Natural killer cell treated with Interleukin-12 subunit alpha and Interleukin-12 subunit beta and Interleukin-15 and Interleukin-18, amount 100 ng/mL, for 72 hours (primary cell): Measurements from ENCODE around the gene NELFB. TPM values are rescaled to one million over a fixed set of nuclear protein-coding genes. Genes with fewer than 3 reads are reported as not detected.

ENCODE experiments used
- ATAC-seq, 2 donors: fragments of 150-1000 bp; cut with Tn5 transposase in 1 of 2; sonication (Bioruptor Pico), chemical (Tn5 transposase) in 1 of 2; 2 replicates each; pipeline ENCODE4 v1.10.0; 2021
- DNase-seq: peaks from one replicate; pipeline ENCODE4 v3.0.0; 2022; ENCODE audit warnings: low spot score
- H3K27ac Mint-ChIP-seq, 2 donors: 1 replicate in 1 of 2; 2 replicates in 1 of 2; pipeline ENCODE4 v1.8.0; 2022; ENCODE audit warnings: mixed read lengths in 2 of 2, mild to moderate bottlenecking in 1 of 2, moderate library complexity in 1 of 2
- H3K27me3 Mint-ChIP-seq, 2 donors: 1 replicate in 1 of 2; 2 replicates in 1 of 2; pipeline ENCODE4 v1.8.0; 2022; ENCODE audit warnings: mixed read lengths in 2 of 2
- H3K36me3 Mint-ChIP-seq: one replicate; pipeline ENCODE4 v1.8.0; 2022; ENCODE audit warnings: mixed read lengths
- H3K4me1 Mint-ChIP-seq, 2 donors: 1 replicate in 1 of 2; 2 replicates in 1 of 2; pipeline ENCODE4 v1.8.0; 2022; ENCODE audit warnings: low read depth in 2 of 2, mixed read lengths in 2 of 2, mild to moderate bottlenecking in 1 of 2
- H3K4me3 Mint-ChIP-seq: one replicate; pipeline ENCODE4 v1.8.0; 2022; ENCODE audit warnings: mixed read lengths
- H3K9me3 Mint-ChIP-seq: 2 replicates; pipeline ENCODE4 v1.8.0; 2022; ENCODE audit warnings: mixed read lengths
- total RNA-seq, 2 donors: library from RNA; stranded (reverse); gene quantifications; one replicate each; pipeline ENCODE4 v1.2.3, GENCODE V29; 2022

The NELFB gene
- total RNA-seq = 10 to 100 TPM; 58.8 to 90.3 TPM

GRCh38 chr9:137254624-137255447, at the start of gene NELFB:
NELFB (plus strand) TSS chr9:137255327.
- H3K27ac Mint-ChIP-seq = peak within 1 kb of the TSS; percentile 44 to 78
- ATAC-seq = peak; percentile 91 to 97
- no peaks in the 10 kb centered on the region for H3K9me3 Mint-ChIP-seq
- DNase-seq = peak; percentile 98
- peak within 1 kb of the TSS; percentile 83 for H3K4me3 Mint-ChIP-seq
- no peaks in the 10 kb centered on the region for H3K27me3 Mint-ChIP-seq
- no peaks in the 10 kb centered on the region for H3K36me3 Mint-ChIP-seq
- H3K4me1 Mint-ChIP-seq = peaks cover 5 to 10% of the 10 kb centered on the region in 2 donors

- Mint-ChIP-seq H3K27ac (peak overlapping the region; percentile 90 to 93), H3K4me3 (peak overlapping the region; percentile 95), H3K9me3 (no peaks in the 10 kb centered on the region), H3K4me1 (peaks cover 38 to 46% of the 10 kb centered on the region in 2 donors), H3K36me3 (peaks cover 14% of the 10 kb centered on the region), H3K27me3 (no peaks in the 10 kb centered on the region)
- DNase-seq = no peak
- ATAC-seq = no peak
Measured at GRCh38 chr9:137206602-137207001, 48.5 kb upstream of the NELFB start.

- no peak for DNase-seq
- H3K36me3 Mint-ChIP-seq = peaks cover 12% of the 10 kb centered on the region
- H3K27me3 Mint-ChIP-seq = no peaks in the 10 kb centered on the region
- H3K4me1 Mint-ChIP-seq = peaks cover 12 to 22% of the 10 kb centered on the region in 2 donors
- ATAC-seq = no peak
- H3K9me3 Mint-ChIP-seq = no peaks in the 10 kb centered on the region
- no peak overlapping the region for H3K27ac Mint-ChIP-seq
- H3K4me3 Mint-ChIP-seq = no peak overlapping the region
Measured at GRCh38 chr9:137211532-137211931, 43.6 kb upstream of the NELFB start.

GRCh38 chr9:137212520-137212919, 42.6 kb upstream of the NELFB start:
- Mint-ChIP-seq H3K9me3 (no peaks in the 10 kb centered on the region), H3K4me3 (no peak overlapping the region), H3K4me1 (peaks cover 2 to 12% of the 10 kb centered on the region in 2 donors), H3K27ac (no peak overlapping the region), H3K36me3 (peaks cover 2% of the 10 kb centered on the region), H3K27me3 (no peaks in the 10 kb centered on the region)
- ATAC-seq = no peak
- DNase-seq = no peak

- H3K9me3 Mint-ChIP-seq = no peaks in the 10 kb centered on the region
- no peaks in the 10 kb centered on the region for H3K27me3 Mint-ChIP-seq
- peaks cover 0 to 9% of the 10 kb centered on the region in 2 donors for H3K4me1 Mint-ChIP-seq
- no peak overlapping the region for H3K27ac Mint-ChIP-seq
- no peak overlapping the region for H3K4me3 Mint-ChIP-seq
- no peak for DNase-seq
- no peak for ATAC-seq
- H3K36me3 Mint-ChIP-seq = no peaks in the 10 kb centered on the region
Measured at GRCh38 chr9:137213160-137214060, 41.7 kb upstream of the NELFB start.

- Mint-ChIP-seq H3K27me3 (no peaks in the 10 kb centered on the region), H3K9me3 (no peaks in the 10 kb centered on the region), H3K4me1 (peaks cover 0 to 5% of the 10 kb centered on the region in 2 donors), H3K36me3 (no peaks in the 10 kb centered on the region), H3K27ac (no peak overlapping the region), H3K4me3 (no peak overlapping the region)
- no peak for ATAC-seq
- no peak for DNase-seq
Measured at GRCh38 chr9:137214620-137215019, 40.5 kb upstream of the NELFB start.

GRCh38 chr9:137215196-137215986, 39.7 kb upstream of the NELFB start:
- Mint-ChIP-seq H3K36me3 (no peaks in the 10 kb centered on the region), H3K4me3 (no peak overlapping the region), H3K9me3 (no peaks in the 10 kb centered on the region), H3K27me3 (no peaks in the 10 kb centered on the region), H3K4me1 (peaks cover 0 to 5% of the 10 kb centered on the region in 2 donors), H3K27ac (no peak overlapping the region)
- no peak for DNase-seq
- ATAC-seq = no peak

GRCh38 chr9:137216188-137216965, 38.8 kb upstream of the NELFB start:
- no peaks in the 10 kb centered on the region for H3K27me3 Mint-ChIP-seq
- no peak for DNase-seq
- H3K36me3 Mint-ChIP-seq = no peaks in the 10 kb centered on the region
- peaks cover 0 to under 1% of the 10 kb centered on the region in 2 donors for H3K4me1 Mint-ChIP-seq
- H3K9me3 Mint-ChIP-seq = no peaks in the 10 kb centered on the region
- no peak for ATAC-seq
- H3K27ac Mint-ChIP-seq = no peak overlapping the region
- no peak overlapping the region for H3K4me3 Mint-ChIP-seq

- ATAC-seq (no peak), DNase-seq (no peak)
- H3K4me1 Mint-ChIP-seq = no peaks in the 10 kb centered on the region
- no peak overlapping the region for H3K27ac Mint-ChIP-seq
- H3K4me3 Mint-ChIP-seq = no peak overlapping the region
- no peaks in the 10 kb centered on the region for H3K36me3 Mint-ChIP-seq
- no peaks in the 10 kb centered on the region for H3K9me3 Mint-ChIP-seq
- H3K27me3 Mint-ChIP-seq = no peaks in the 10 kb centered on the region
Measured at GRCh38 chr9:137217276-137218211, 37.6 kb upstream of the NELFB start.

- no peaks in the 10 kb centered on the region for H3K9me3 Mint-ChIP-seq
- no peaks in the 10 kb centered on the region for H3K36me3 Mint-ChIP-seq
- H3K4me3 Mint-ChIP-seq = no peak overlapping the region
- peaks cover 0 to 3% of the 10 kb centered on the region in 2 donors for H3K4me1 Mint-ChIP-seq
- no peak for DNase-seq
- no peaks in the 10 kb centered on the region for H3K27me3 Mint-ChIP-seq
- ATAC-seq = no peak
- no peak overlapping the region for H3K27ac Mint-ChIP-seq
Measured at GRCh38 chr9:137218212-137218753, 36.8 kb upstream of the NELFB start.

GRCh38 chr9:137218754-137219271, 36.3 kb upstream of the NELFB start:
- no peak overlapping the region for H3K27ac Mint-ChIP-seq
- peaks cover 0 to 3% of the 10 kb centered on the region in 2 donors for H3K4me1 Mint-ChIP-seq
- no peaks in the 10 kb centered on the region for H3K36me3 Mint-ChIP-seq
- H3K4me3 Mint-ChIP-seq = no peak overlapping the region
- no peaks in the 10 kb centered on the region for H3K27me3 Mint-ChIP-seq
- H3K9me3 Mint-ChIP-seq = no peaks in the 10 kb centered on the region
- ATAC-seq (no peak), DNase-seq (no peak)
